ENCODE measurements around the gene HIBCH. TPM values are rescaled to one million over a fixed set of nuclear protein-coding genes. Genes with fewer than 3 reads are reported as not detected.

Gene HIBCH
- total RNA-seq, 1 donor from 2014 or later, result 16.3 TPM

- Histone ChIP-seq H3K9me3 (ENCODE audit: insufficient read depth, low read depth, low read length) (no peaks in the 10 kb centered on the region), H3K79me2 (ENCODE audit: insufficient read depth, low read length) (no peaks in the 10 kb centered on the region), H3K36me3 (ENCODE audit: insufficient read depth, low read length) (no peaks in the 10 kb centered on the region), H3K4me3 (ENCODE audit: insufficient read depth, low read depth, low read length) (no peak overlapping the region), H3K4me1 (ENCODE audit: insufficient read depth, low read length) (no peaks in the 10 kb centered on the region), H2AFZ (ENCODE audit: low read depth, low read length) (no peak overlapping the region), H3K9ac (ENCODE audit: low read length) (no peak overlapping the region), H4K20me1 (ENCODE audit: insufficient read depth, low read length) (no peaks in the 10 kb centered on the region), H3K27ac (ENCODE audit: low read depth, low read length) (no peak overlapping the region), H3K27me3 (ENCODE audit: insufficient read depth, low read length) (no peaks in the 10 kb centered on the region), H3K4me2 (ENCODE audit: low read length) (no peak overlapping the region)
- Mint-ChIP-seq H3K27ac (ENCODE audit: unreplicated experiment) (no peak overlapping the region), H3K36me3 (ENCODE audit: low read depth, unreplicated experiment) (no peaks in the 10 kb centered on the region), H3K4me3 (ENCODE audit: unreplicated experiment) (no peak overlapping the region), H3K9me3 (ENCODE audit: unreplicated experiment) (no peaks in the 10 kb centered on the region), H3K4me1 (ENCODE audit: low read depth, unreplicated experiment) (peaks cover 9% of the 10 kb centered on the region), H3K27me3 (ENCODE audit: low read depth, unreplicated experiment) (no peaks in the 10 kb centered on the region)
- FAIRE-seq, result no peak
- DNase-seq (ENCODE audit: low read depth), result no peak
- TF ChIP-seq CTCF (IDR thresholded peaks at IDR 0.05; ENCODE audit: insufficient read depth, low read depth, low read length) (no peak), EZH2 (IDR thresholded peaks at IDR 0.05; ENCODE audit: insufficient read depth, low read length) (no peak)
Measured at GRCh38 chr2:190335225-190335559, 15.6 kb upstream of the HIBCH start.

DNA sequence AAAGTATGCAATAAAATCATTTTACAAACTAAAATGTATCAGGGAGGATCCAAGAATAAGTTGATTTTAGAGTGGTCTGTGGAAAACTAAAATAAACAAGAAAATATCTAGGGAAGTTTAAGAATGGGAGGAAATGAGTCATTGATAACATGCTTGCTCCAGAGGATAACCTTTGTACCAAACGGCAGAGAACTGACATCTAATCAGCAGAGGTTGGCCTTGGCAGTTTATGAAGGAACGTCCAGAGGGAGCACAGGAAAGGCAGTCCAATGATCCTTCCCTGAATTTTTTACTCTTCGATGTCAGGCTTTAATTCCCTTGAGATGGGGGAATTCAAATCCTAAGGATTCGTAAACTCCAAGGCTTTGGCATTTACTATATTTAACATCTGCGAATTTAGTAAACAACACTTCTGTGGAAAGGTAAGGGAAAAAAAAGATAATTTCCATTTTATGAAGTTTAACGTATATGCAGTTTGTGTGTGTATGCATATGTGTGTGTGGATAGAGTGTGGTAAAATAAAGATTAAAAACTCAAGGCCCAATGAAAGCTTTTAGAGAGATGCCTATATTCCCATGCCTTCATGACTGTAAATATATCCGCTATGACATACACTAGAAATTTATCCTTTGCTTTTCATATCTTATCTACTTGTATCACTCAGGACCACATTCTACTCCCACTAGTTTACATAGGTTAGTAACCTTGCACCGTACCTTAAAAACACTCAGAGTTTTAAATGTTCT lies 15.0 kb upstream of the HIBCH start:
- peaks cover 9% of the 10 kb centered on the region for H3K4me1 Mint-ChIP-seq (ENCODE audit: low read depth, unreplicated experiment)

More for the DNA sequence above, 15.0 kb upstream of the HIBCH start:
- no peak overlapping the region for H2AFZ ChIP-seq (ENCODE audit: low read depth, low read length)
- no peak overlapping the region for H3K27ac ChIP-seq (ENCODE audit: low read depth, low read length)
- H3K9me3 Mint-ChIP-seq (ENCODE audit: unreplicated experiment), result no peaks in the 10 kb centered on the region
- H3K27ac Mint-ChIP-seq (ENCODE audit: unreplicated experiment), result no peak overlapping the region
- TF ChIP-seq EZH2 (IDR thresholded peaks at IDR 0.05; ENCODE audit: insufficient read depth, low read length) (no peak), CTCF (IDR thresholded peaks at IDR 0.05; ENCODE audit: insufficient read depth, low read depth, low read length) (no peak)
- H3K4me2 ChIP-seq (ENCODE audit: low read length), result no peak overlapping the region
- H3K36me3 Mint-ChIP-seq (ENCODE audit: low read depth, unreplicated experiment), result no peaks in the 10 kb centered on the region
- no peaks in the 10 kb centered on the region for H3K27me3 ChIP-seq (ENCODE audit: insufficient read depth, low read length)
- H3K4me3 Mint-ChIP-seq (ENCODE audit: unreplicated experiment), result no peak overlapping the region
- H3K9me3 ChIP-seq (ENCODE audit: insufficient read depth, low read depth, low read length), result no peaks in the 10 kb centered on the region
- no peaks in the 10 kb centered on the region for H3K79me2 ChIP-seq (ENCODE audit: insufficient read depth, low read length)
- no peaks in the 10 kb centered on the region for H3K36me3 ChIP-seq (ENCODE audit: insufficient read depth, low read length)
- H4K20me1 ChIP-seq (ENCODE audit: insufficient read depth, low read length), result no peaks in the 10 kb centered on the region
- no peak for FAIRE-seq
- H3K4me1 ChIP-seq (ENCODE audit: insufficient read depth, low read length), result no peaks in the 10 kb centered on the region
- H3K9ac ChIP-seq (ENCODE audit: low read length), result no peak overlapping the region
- DNase-seq (ENCODE audit: low read depth), result no peak
- H3K4me3 ChIP-seq (ENCODE audit: insufficient read depth, low read depth, low read length), result no peak overlapping the region
- H3K27me3 Mint-ChIP-seq (ENCODE audit: low read depth, unreplicated experiment), result no peaks in the 10 kb centered on the region

Measured in astrocyte (in vitro differentiated cells and primary cell).